ENCODE results near the gene PCF11.

DNA sequence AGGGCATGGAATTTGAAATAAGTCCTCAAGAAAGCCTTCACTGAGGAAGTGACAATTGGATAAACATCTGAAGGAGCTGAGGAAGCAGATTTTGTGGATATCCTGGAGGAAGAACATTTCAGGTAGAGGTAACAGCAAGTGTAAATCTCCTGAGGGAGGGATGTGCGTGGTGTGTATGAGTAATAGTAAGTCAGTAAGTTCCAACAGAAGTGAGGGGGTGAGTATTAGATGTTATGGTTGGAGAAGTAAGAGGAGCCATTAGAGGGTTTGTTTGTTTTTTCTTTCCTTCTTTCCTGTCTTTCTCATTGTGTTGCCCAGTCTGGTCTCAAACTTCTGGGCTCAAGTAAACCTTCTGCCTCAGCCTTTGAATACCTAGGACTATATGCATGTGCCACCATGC lies 65.6 kb downstream of the PCF11 start:
- TF ChIP-seq CTCF (conservative IDR thresholded peaks at IDR 0.05; ENCODE audit: low read length) (no peak), EZH2phosphoT487 (IDR thresholded peaks at IDR 0.05; ENCODE audit: borderline replicate concordance, low read depth, low read length) (no peak)
